Measurements from ENCODE around the gene NOTCH4.
A peak's percentile ranks its signal among the peaks of the same experiment; 100 is the strongest.

Gene NOTCH4

GRCh38 chr6:32158052-32158451 lies 65.8 kb downstream of the NOTCH4 start:
- DNase-seq, result no peak

- no peak for DNase-seq
Measured at GRCh38 chr6:32156891-32157290, 67.0 kb downstream of the NOTCH4 start.

GRCh38 chr6:32154514-32155161 lies 69.2 kb downstream of the NOTCH4 start:
- peak; percentile 47 for DNase-seq

GRCh38 chr6:32153564-32154513 lies 70.0 kb downstream of the NOTCH4 start, which contains the start of gene PPT2:
Gene PPT2 (plus strand): TSS chr6:32154141. CDS start chr6:32154595, 454 bp downstream.
- DNase-seq, result peak; percentile 85

- peak; percentile 21 for DNase-seq
Measured at GRCh38 chr6:32152769-32153563, 70.9 kb downstream of the NOTCH4 start.

- no peak for DNase-seq
Measured at GRCh38 chr6:32151863-32152768, 71.8 kb downstream of the NOTCH4 start, which contains the start of gene PRRT1. Gene PRRT1 (minus strand): TSS chr6:32151939. CDS start chr6:32151827, 112 bp downstream.

- DNase-seq, result no peak
Measured at GRCh38 chr6:32151181-32151862, 72.5 kb downstream of the NOTCH4 start.

- DNase-seq, result no peak
Measured at GRCh38 chr6:32149932-32150870, 73.7 kb downstream of the NOTCH4 start.

- no peak for DNase-seq
Measured at GRCh38 chr6:32149092-32149755, 74.6 kb downstream of the NOTCH4 start.

GRCh38 chr6:32148289-32149091 lies 75.4 kb downstream of the NOTCH4 start:
- no peak for DNase-seq

GRCh38 chr6:32147401-32148132 lies 76.3 kb downstream of the NOTCH4 start:
- DNase-seq, result no peak

GRCh38 chr6:32146687-32147086 lies 77.2 kb downstream of the NOTCH4 start:
- DNase-seq, result no peak

- no peak for DNase-seq
Measured at GRCh38 chr6:32146287-32146686, 77.6 kb downstream of the NOTCH4 start.

All from DMS79 (cell line).